ENCODE results near the gene ABCB6. TPM values are rescaled to one million over a fixed set of nuclear protein-coding genes. Genes with fewer than 3 reads are reported as not detected.

ABCB6 gene
- total RNA-seq, 1 donor from 2014 or later = 18.2 TPM

DNA sequence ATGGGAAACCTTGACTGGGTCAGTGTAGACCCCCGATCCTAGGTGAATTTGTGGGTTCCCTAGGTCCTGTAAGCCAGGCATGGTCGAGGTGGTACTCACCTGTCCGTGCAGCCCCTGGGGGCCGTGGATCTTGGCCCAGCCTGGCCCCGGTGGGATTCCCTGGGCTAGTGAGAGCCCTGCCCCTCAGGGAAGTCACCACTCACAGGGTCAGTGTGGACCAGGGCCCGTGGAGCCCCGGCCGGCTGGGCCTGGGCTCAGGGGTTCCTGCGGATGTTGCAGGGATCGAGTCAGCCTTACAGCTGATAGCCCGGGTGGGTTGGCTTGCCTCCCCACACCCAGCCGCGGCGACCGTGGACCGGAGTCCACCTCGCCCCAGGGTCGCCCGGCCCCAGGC lies 10.2 kb upstream of the ABCB6 start:
- DNase-seq (no peak), ATAC-seq (peak; percentile 5)
- intact Hi-C loops (cut with DNase I) = loop anchor here (10.0 kb wide), 1 partner anchor 54 kb away; the partner anchor contains the start of genes CNPPD1, RETREG2 and SLC23A3
- H3K9me3 ChIP-seq = no peaks in the 10 kb centered on the region
- H3K27ac ChIP-seq = peak overlapping the region; percentile 88
- peaks cover 27% of the 10 kb centered on the region for H3K4me1 ChIP-seq
- peaks cover 57% of the 10 kb centered on the region for H3K36me3 ChIP-seq
- no peaks in the 10 kb centered on the region for H3K27me3 ChIP-seq
- TF ChIP-seq, protein P1, sequence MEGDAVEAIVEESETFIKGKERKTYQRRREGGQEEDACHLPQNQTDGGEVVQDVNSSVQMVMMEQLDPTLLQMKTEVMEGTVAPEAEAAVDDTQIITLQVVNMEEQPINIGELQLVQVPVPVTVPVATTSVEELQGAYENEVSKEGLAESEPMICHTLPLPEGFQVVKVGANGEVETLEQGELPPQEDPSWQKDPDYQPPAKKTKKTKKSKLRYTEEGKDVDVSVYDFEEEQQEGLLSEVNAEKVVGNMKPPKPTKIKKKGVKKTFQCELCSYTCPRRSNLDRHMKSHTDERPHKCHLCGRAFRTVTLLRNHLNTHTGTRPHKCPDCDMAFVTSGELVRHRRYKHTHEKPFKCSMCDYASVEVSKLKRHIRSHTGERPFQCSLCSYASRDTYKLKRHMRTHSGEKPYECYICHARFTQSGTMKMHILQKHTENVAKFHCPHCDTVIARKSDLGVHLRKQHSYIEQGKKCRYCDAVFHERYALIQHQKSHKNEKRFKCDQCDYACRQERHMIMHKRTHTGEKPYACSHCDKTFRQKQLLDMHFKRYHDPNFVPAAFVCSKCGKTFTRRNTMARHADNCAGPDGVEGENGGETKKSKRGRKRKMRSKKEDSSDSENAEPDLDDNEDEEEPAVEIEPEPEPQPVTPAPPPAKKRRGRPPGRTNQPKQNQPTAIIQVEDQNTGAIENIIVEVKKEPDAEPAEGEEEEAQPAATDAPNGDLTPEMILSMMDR (IDR thresholded peaks at IDR 0.05) = no peak
- peak overlapping the region; percentile 74 for H3K4me3 ChIP-seq

DNA sequence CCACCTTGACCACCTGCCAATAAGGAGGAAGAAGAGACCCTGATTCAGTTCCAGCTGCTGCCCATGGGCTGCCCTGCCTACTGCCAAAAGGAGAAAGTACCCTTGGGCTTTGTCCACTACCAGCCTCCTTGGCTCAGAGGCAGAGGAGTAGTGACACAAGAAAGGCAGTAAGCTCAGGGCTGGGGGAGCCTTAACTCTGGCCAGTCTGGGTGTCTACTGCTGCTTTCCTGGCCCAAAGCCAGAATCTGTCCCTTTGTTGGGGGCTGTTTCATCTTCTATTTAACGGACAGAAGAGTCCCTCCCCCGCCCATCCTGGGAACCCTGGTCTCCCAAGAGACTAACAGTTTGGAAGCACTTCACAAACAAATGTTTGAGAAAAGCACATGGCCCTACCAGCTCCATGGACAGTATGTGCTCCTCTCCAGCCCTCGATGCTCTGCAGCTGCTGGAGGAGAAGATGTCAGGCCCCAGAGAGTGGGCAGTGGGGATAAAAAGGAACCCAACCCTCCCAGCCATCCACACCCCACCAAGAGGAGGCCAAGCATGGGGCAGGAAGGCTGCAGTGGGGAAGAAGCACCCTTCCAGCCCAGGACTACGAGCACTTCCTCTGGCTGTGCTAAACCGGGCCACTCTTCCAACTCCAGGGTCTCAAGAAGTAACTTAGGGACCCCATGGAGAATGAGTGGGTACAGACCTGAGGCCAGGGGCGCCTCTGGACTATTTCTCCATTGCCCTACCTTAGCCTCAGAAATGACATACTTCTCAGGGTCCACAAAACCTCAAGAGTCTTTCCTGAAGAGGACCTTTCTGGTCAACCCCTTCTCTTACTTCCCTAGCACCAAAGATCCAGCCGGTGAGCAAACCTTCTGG lies 9.5 kb upstream of the ABCB6 start:
- TF ChIP-seq, protein P1 (IDR thresholded peaks at IDR 0.05) = no peak
- peaks cover 57% of the 10 kb centered on the region for H3K36me3 ChIP-seq
- peak overlapping the region; percentile 74 for H3K4me3 ChIP-seq
- DNase-seq = no peak
- peaks cover 27% of the 10 kb centered on the region for H3K4me1 ChIP-seq
- intact Hi-C loops (cut with DNase I) = loop anchor here (10.0 kb wide), 1 partner anchor 53 kb away; the partner anchor contains the start of genes CNPPD1, RETREG2 and SLC23A3
- no peaks in the 10 kb centered on the region for H3K27me3 ChIP-seq
- H3K27ac ChIP-seq = peak overlapping the region; percentile 88
- no peak for ATAC-seq
- no peaks in the 10 kb centered on the region for H3K9me3 ChIP-seq

DNA sequence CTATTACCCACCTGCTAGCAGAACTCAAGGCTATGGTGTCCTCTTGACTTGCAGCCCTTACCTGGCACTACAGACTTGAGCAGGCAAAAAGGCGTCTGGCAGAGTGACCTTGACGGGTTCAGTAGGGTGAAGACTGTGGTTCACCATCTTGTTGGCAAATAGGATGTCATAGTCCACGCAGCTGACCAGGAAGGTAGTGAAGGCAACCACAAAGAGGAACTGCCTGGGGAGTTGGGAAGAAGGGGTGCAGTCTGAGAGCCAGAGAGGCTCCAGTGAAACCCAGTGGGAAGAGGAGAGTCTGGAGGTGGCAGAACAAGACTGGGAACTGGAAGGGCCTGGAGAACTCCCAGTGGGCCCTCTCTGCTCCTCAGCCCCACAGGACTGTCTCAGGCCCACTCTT lies 6.6 kb upstream of the ABCB6 start:
- no peak for DNase-seq
- peaks cover 68% of the 10 kb centered on the region for H3K36me3 ChIP-seq
- no peak overlapping the region for H3K4me3 ChIP-seq
- intact Hi-C loops (cut with DNase I) = loop anchor here (10.0 kb wide), 1 partner anchor 51 kb away; the partner anchor contains the start of genes CNPPD1, RETREG2 and SLC23A3
- no peaks in the 10 kb centered on the region for H3K9me3 ChIP-seq
- H3K4me1 ChIP-seq = peaks cover 19% of the 10 kb centered on the region
- H3K27ac ChIP-seq = no peak overlapping the region
- no peaks in the 10 kb centered on the region for H3K27me3 ChIP-seq
- TF ChIP-seq, protein P1 (IDR thresholded peaks at IDR 0.05) = no peak
- ATAC-seq = no peak

DNA sequence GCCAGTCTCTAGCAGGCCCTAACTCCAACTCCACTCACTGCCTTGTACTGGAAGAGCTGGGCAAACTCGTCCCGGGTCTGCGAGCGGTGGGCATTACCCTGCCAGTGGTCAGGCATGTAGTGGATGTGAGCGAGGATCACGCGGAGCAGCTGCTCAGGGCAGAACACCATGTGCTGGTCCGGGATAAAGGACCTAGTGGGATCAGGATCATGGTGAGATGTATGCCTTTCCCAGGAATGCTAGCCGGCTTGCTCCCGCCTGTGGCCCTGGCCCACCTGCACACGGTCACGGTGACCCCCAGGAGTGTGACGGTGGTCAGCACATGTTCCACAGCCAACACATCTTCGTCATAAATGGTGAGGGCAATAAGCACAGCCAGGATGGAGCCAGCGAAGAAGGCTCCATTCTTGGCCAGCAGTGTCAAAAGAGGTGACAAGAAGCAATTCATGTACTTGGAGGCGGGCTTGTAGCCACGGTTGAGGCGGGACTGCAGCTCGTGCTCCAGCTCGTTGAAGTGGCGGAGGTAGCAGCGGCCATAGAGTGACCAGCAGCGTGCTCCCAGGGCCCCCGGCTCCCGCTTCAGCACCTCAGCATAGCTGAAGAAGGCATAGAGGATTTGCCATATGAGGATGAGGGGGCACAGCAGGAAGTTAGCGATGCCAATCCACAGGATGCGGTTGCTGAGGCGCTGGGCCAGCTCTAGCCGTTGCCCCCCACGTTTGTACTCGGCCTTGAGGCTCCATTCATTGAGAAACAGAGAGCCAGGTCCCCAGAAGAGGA lies 5.3 kb upstream of the ABCB6 start:
- Histone ChIP-seq H3K36me3 (peaks cover 79% of the 10 kb centered on the region), H3K4me3 (no peak overlapping the region), H3K27me3 (no peaks in the 10 kb centered on the region), H3K9me3 (no peaks in the 10 kb centered on the region), H3K27ac (no peak overlapping the region), H3K4me1 (peaks cover 27% of the 10 kb centered on the region)
- TF ChIP-seq, protein P1 (IDR thresholded peaks at IDR 0.05) = no peak
- intact Hi-C loops (cut with DNase I) = loop anchor here (10.0 kb wide), 1 partner anchor 49 kb away; the partner anchor contains the start of genes CNPPD1, RETREG2 and SLC23A3
- ATAC-seq (no peak), DNase-seq (no peak)

DNA sequence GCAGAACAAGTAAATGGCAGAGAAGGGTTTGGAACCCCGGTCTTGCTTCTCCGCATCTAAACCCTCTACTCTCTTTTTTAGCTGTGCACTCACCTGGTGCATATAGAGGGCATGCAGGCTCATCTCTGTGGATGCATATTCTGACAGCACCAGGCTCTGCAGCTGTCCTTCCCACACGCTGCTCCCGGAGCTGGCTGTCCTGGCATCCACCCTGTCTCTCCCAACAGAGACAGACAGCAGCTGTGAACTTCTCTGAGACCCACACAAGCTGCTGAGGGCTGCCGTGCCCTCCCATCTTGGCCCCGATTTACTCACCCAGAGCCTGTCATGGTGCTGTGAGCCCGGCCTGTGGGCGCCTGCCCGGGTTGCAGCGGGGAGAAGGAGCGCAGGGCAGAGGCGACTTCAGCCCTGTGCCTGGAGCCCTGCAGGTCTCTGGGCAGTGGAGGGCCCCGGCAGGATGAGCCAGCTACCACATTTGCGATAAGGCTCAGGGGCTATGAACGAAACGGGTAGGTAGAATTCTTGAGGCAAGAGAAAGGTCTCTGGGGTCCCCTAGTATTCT lies 3.3 kb upstream of the ABCB6 start:
- Histone ChIP-seq H3K27me3 (no peaks in the 10 kb centered on the region), H3K9me3 (no peaks in the 10 kb centered on the region), H3K4me1 (peaks cover 21% of the 10 kb centered on the region), H3K27ac (no peak overlapping the region), H3K4me3 (no peak overlapping the region), H3K36me3 (peaks cover 77% of the 10 kb centered on the region)
- no peak for ATAC-seq
- TF ChIP-seq, protein P1 (IDR thresholded peaks at IDR 0.05) = no peak
- DNase-seq = no peak
- intact Hi-C loops (cut with DNase I) = loop anchor here (10.0 kb wide), 1 partner anchor 47 kb away; the partner anchor contains the start of genes CNPPD1, RETREG2 and SLC23A3

All from upper lobe of right lung (tissue), 1 donor.